OCI-LY7 (cell line): ENCODE measurements around the gene EPB41L4B. TPM values are rescaled to one million over a fixed set of nuclear protein-coding genes. Genes with fewer than 3 reads are reported as not detected.

ENCODE experiments used
- BruUV-seq: library from RNA; stranded (reverse); fragments of 400-500 nt; replicated peaks from 2 replicates; lab custom pipeline; 2021; lab: Mats Ljungman, UMichigan
- CTCF ChIA-PET: fragments of 300-600 bp; sonication (Branson Sonifier 250); formaldehyde crosslinking; loops from one replicate; lab custom pipeline; 2022; ENCODE audit warnings: antibody characterized with exemption; ENCODE audit not compliant: unreplicated experiment; lab: Charles Lee
- POLR2A ChIA-PET: fragments of 300-600 bp; sonication (Branson Sonifier 250); formaldehyde crosslinking; loops from one replicate; lab custom pipeline; 2022; ENCODE audit warnings: antibody characterized with exemption; lab: Charles Lee
- DNase-seq: peaks from one replicate; pipeline ENCODE4 v3.0.0-alpha.2; 2015; ENCODE audit warnings: low spot score
- H2AFZ ChIP-seq: fragments of 200-600 bp; sonication (generic), shearing (Covaris generic); 2 replicates; pipeline ENCODE4 v1.6.1; 2014; ENCODE audit warnings: mild to moderate bottlenecking, antibody characterized with exemption, low read length, moderate library complexity
- H3K27ac ChIP-seq: fragments of 200-600 bp; sonication (generic); 2 replicates; pipeline ENCODE4 v1.5.1; 2014; ENCODE audit warnings: mixed run types, low read depth, mild to moderate bottlenecking, moderate library complexity, low read length, inconsistent platforms; ENCODE audit not compliant: poor library complexity, severe bottlenecking
- H3K36me3 ChIP-seq: fragments of 200-600 bp; sonication (generic); 2 replicates; pipeline ENCODE4 v1.6.1; 2014; ENCODE audit warnings: mild to moderate bottlenecking, antibody characterized with exemption, low read length, moderate library complexity, mixed read lengths; ENCODE audit not compliant: insufficient read depth
- H3K4me1 ChIP-seq: fragments of 200-600 bp; sonication (generic); 2 replicates; pipeline ENCODE4 v1.5.1; 2014; ENCODE audit warnings: mild to moderate bottlenecking, low read length; ENCODE audit not compliant: insufficient read depth, poor library complexity, severe bottlenecking
- H3K4me2 ChIP-seq: fragments of 200-600 bp; sonication (generic); 2 replicates; pipeline ENCODE4 v1.6.1; 2014; ENCODE audit warnings: mild to moderate bottlenecking, low read length
- H3K4me3 ChIP-seq: fragments of 200-600 bp; sonication (generic); 2 replicates; pipeline ENCODE4 v1.5.1; 2014; ENCODE audit warnings: mild to moderate bottlenecking, low read depth, low read length; ENCODE audit not compliant: poor library complexity, severe bottlenecking
- H3K79me2 ChIP-seq: fragments of 200-600 bp; sonication (generic); 2 replicates; pipeline ENCODE4 v1.6.1; 2016; ENCODE audit warnings: low read depth, mild to moderate bottlenecking, low read length, moderate library complexity, mixed read lengths; ENCODE audit not compliant: insufficient read depth
- H3K9me2 ChIP-seq: fragments of 200-600 bp; sonication (generic); 2 replicates; pipeline ENCODE4 v1.6.1; 2016; ENCODE audit warnings: mild to moderate bottlenecking, low read length, mixed read lengths; ENCODE audit not compliant: insufficient read depth
- H3K9me3 ChIP-seq: fragments of 200-600 bp; sonication (generic); 2 replicates; pipeline ENCODE4 v1.6.1; 2014; ENCODE audit warnings: mild to moderate bottlenecking, mixed run types, low read length, mixed read lengths
- H4K20me1 ChIP-seq: fragments of 200-600 bp; sonication (generic); 2 replicates; pipeline ENCODE4 v1.6.1; 2014; ENCODE audit warnings: mild to moderate bottlenecking, antibody characterized with exemption, low read length, moderate library complexity, mixed read lengths; ENCODE audit not compliant: insufficient read depth
- EZH2phosphoT487 ChIP-seq: fragments of 200-600 bp; sonication (generic); IDR thresholded peaks from 2 replicates; pipeline ENCODE4 v1.6.1; 2018; ENCODE audit warnings: low read depth, borderline replicate concordance, mild to moderate bottlenecking, mixed run types, antibody characterized with exemption, low read length, moderate library complexity, mixed read lengths
- intact Hi-C: fragments of 100-400 bp; cut with micrococcal nuclease; formaldehyde crosslinking; loops from one replicate; pipeline ENCODE4 v1.10.0; 2022; ENCODE audit not compliant: unreplicated experiment
- total RNA-seq, 2 experiments: library from RNA; depleted of rRNA in 1 of 2; stranded (reverse); fragments of >200 nt in 1 of 2; shearing (Covaris generic) in 1 of 2; gene quantifications; 2 replicates each; pipeline ENCODE4 v1.2.3, GENCODE V29; 2014 to 2022
- TF ChIP-seq, protein P1 (sequence below): fragments of 200-600 bp; sonication (generic); conservative IDR thresholded peaks from 2 replicates; pipeline ENCODE4 v1.5.1; 2014; ENCODE audit warnings: mild to moderate bottlenecking, antibody characterized with exemption, low read length, moderate library complexity, mixed read lengths

The EPB41L4B gene
- total RNA-seq, 2 experiments from 2014 or later: 0.29 TPM; not detected in 1

DNA sequence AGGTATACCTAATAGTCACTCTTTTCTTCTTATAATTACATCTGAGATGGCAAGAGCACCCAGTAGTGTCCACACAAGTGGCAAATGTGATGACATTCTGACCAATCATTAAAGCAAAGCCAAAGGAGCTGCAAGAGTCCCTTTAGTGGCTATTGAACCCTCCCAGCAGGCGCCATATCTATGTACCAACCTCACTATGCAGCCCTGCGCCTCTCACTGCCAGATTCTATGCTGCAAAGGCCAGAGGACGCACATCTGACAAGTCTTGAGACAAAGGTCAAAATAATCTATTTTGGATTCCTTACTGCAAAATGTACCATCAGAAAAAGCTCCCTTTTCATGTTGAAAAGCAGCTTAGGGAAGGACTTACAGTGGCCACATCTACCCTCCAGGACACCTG is 47.0 kb downstream of the EPB41L4B start:
- TF ChIP-seq EZH2phosphoT487: no peak
- TF ChIP-seq, protein P1, sequence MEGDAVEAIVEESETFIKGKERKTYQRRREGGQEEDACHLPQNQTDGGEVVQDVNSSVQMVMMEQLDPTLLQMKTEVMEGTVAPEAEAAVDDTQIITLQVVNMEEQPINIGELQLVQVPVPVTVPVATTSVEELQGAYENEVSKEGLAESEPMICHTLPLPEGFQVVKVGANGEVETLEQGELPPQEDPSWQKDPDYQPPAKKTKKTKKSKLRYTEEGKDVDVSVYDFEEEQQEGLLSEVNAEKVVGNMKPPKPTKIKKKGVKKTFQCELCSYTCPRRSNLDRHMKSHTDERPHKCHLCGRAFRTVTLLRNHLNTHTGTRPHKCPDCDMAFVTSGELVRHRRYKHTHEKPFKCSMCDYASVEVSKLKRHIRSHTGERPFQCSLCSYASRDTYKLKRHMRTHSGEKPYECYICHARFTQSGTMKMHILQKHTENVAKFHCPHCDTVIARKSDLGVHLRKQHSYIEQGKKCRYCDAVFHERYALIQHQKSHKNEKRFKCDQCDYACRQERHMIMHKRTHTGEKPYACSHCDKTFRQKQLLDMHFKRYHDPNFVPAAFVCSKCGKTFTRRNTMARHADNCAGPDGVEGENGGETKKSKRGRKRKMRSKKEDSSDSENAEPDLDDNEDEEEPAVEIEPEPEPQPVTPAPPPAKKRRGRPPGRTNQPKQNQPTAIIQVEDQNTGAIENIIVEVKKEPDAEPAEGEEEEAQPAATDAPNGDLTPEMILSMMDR: no peak
- no peaks in the 10 kb centered on the region for H4K20me1 ChIP-seq
- no peaks in the 10 kb centered on the region for H3K4me1 ChIP-seq
- no peak for DNase-seq
- no peak overlapping the region for H3K4me2 ChIP-seq
- H3K79me2 ChIP-seq: no peaks in the 10 kb centered on the region
- no peaks in the 10 kb centered on the region for H3K9me3 ChIP-seq
- ChIA-PET POLR2A (no interaction called here), CTCF (no interaction called here)
- H3K36me3 ChIP-seq: no peaks in the 10 kb centered on the region
- no peak overlapping the region for H3K27ac ChIP-seq
- no peaks in the 10 kb centered on the region for H3K9me2 ChIP-seq
- H3K4me3 ChIP-seq: no peak overlapping the region
- no TSS peak for BruUV-seq
- H2AFZ ChIP-seq: no peak overlapping the region
- intact Hi-C loops: no loop called here

DNA sequence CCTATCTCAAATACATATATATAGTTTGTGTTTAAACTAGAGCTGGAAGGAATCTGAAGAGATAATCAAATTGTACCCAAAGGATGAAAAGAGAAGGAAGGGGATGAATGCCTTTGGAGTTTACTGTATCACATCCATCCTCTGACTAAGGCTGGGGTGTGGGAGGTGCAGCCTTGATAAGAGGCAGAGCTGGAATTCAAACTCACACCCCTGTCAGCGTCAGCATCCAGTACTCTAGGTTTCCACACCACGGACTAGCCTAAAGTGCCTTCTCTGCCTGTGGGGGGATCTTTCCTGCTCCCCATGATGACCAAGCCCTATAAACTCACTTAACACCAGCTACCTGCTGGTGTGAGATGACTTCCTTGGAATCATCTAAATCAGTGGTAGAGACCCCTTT is 48.1 kb downstream of the EPB41L4B start:
- ChIA-PET POLR2A (no interaction called here), CTCF (no interaction called here)
- no peak for TF ChIP-seq EZH2phosphoT487
- TF ChIP-seq, protein P1: no peak
- Histone ChIP-seq H3K9me3 (no peaks in the 10 kb centered on the region; the same call in 1 of the 2 replicates), H3K79me2 (no peaks in the 10 kb centered on the region), H3K27ac (no peak overlapping the region), H3K36me3 (no peaks in the 10 kb centered on the region), H2AFZ (no peak overlapping the region), H3K4me2 (no peak overlapping the region), H3K4me3 (no peak overlapping the region), H3K9me2 (no peaks in the 10 kb centered on the region), H3K4me1 (no peaks in the 10 kb centered on the region), H4K20me1 (no peaks in the 10 kb centered on the region)
- no TSS peak for BruUV-seq
- DNase-seq: no peak
- intact Hi-C loops: no loop called here

DNA sequence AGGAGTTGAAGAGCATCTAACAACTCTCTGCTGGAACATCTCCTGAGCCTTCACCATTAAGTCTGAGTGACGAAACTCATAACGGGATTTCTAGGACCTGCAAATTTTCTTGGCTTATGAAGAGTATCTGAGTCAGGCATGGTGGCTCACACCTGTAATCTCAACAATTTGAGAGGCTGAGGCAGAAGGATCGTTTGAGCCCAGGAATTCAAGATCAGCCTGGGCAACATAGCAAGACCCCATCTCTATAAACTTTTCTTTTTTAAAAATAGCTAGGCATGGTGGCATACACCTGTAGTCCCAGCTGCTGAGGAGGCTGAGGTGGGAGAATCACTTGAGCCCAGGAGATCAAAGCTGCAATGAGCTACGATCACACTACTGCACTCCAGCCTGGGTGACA is 48.8 kb downstream of the EPB41L4B start:
- Histone ChIP-seq H3K36me3 (no peaks in the 10 kb centered on the region), H3K9me3 (peaks cover 4% of the 10 kb centered on the region; the same call in 1 of the 2 replicates), H3K4me2 (no peak overlapping the region), H3K4me3 (no peak overlapping the region), H3K4me1 (no peaks in the 10 kb centered on the region), H3K9me2 (no peaks in the 10 kb centered on the region), H3K27ac (no peak overlapping the region), H2AFZ (no peak overlapping the region), H4K20me1 (no peaks in the 10 kb centered on the region), H3K79me2 (no peaks in the 10 kb centered on the region)
- intact Hi-C loops: no loop called here
- no peak for DNase-seq
- ChIA-PET POLR2A (no interaction called here), CTCF (no interaction called here)
- BruUV-seq: no TSS peak
- TF ChIP-seq EZH2phosphoT487: no peak
- TF ChIP-seq, protein P1: no peak
